K562 (cell line): ENCODE measurements around the gene PTAFR. TPM values are rescaled to one million over a fixed set of nuclear protein-coding genes. Genes with fewer than 3 reads are reported as not detected.

Experiments
- BRD9 ChIP-seq: fragments of 450-650 bp; IDR thresholded peaks from 2 replicates; pipeline ENCODE4 v1.6.1; 2018; ENCODE audit warnings: low read depth; ENCODE audit not compliant: partially characterized antibody
- MAZ ChIP-seq, 2 experiments: fragments of 450-650 bp in 1 of 2; sonication (generic) in 1 of 2; formaldehyde crosslinking; IDR thresholded peaks in 1 of 2; conservative IDR thresholded peaks in 1 of 2; 2 replicates each; pipeline versions ENCODE4 v1.4.0 to v1.5.0; 2020; ENCODE audit warnings: mild to moderate bottlenecking in 1 of 2, missing genetic modification reagents in 1 of 2
- MBD2 ChIP-seq: sonication (generic); IDR thresholded peaks from 2 replicates; pipeline ENCODE4 v1.6.1; 2016; ENCODE audit warnings: low read depth, borderline replicate concordance
- OTX1 ChIP-seq: fragments of 450-650 bp; formaldehyde crosslinking; IDR thresholded peaks from 2 replicates; pipeline ENCODE4 v1.4.0; 2022; ENCODE audit warnings: mild to moderate bottlenecking
- RCOR1 ChIP-seq, 2 experiments: IDR thresholded peaks; 2 replicates each; pipeline ENCODE4 v1.6.1; 2012; ENCODE audit warnings: low read depth in 2 of 2, low read length in 2 of 2, borderline replicate concordance in 1 of 2, improper control_type of control experiment in 1 of 2
- STAT6 ChIP-seq: sonication (generic); formaldehyde crosslinking; IDR thresholded peaks from 2 replicates; pipeline ENCODE4 v1.8.1; 2023; ENCODE audit warnings: mild to moderate bottlenecking, missing genetic modification reagents
- THAP7 ChIP-seq: fragments of 250-450 bp; sonication (Bioruptor Pico); IDR thresholded peaks from 2 replicates; pipeline ENCODE4 v1.5.0; 2021
- ZNF23 ChIP-seq: fragments of 250-450 bp; sonication (Bioruptor Pico); IDR thresholded peaks from 2 replicates; pipeline ENCODE4 v1.4.0; 2020; ENCODE audit warnings: mild to moderate bottlenecking
- ZNF232 ChIP-seq: sonication (generic); formaldehyde crosslinking; IDR thresholded peaks from 2 replicates; pipeline ENCODE4 v1.8.0; 2022; ENCODE audit warnings: mild to moderate bottlenecking, missing genetic modification reagents
- ZNF274 ChIP-seq: IDR thresholded peaks from 2 replicates; pipeline ENCODE4 v1.6.1; 2011; ENCODE audit warnings: low read depth, mild to moderate bottlenecking, low read length, moderate library complexity, borderline replicate concordance
- ZNF282 ChIP-seq: sonication (generic); formaldehyde crosslinking; IDR thresholded peaks from 2 replicates; pipeline ENCODE4 v1.8.1; 2023; ENCODE audit warnings: missing genetic modification reagents
- polyA plus RNA-seq, 8 experiments: library from polyadenylated mRNA; depleted of rRNA in 4 of 8; stranded (reverse) in 5 of 8; unstranded in 3 of 8; fragments of >200 nt; fragmentation: Nextera tagmentation in 2 of 8; fragmentation: Illumina TruSeq in 1 of 8; extraction: Ambion mirVana in 2 of 8; extraction: Trizol in 1 of 8; gene quantifications; 2 replicates each; pipeline versions ENCODE4 v1.2.1 to v1.2.3, GENCODE V29; 2011 to 2014; ENCODE audit warnings: inconsistent platforms in 1 of 8, missing spikeins in 1 of 8
- total RNA-seq, 7 experiments: library from RNA; depleted of rRNA in 6 of 7; stranded (reverse); fragments of >200 nt in 6 of 7; fragmentation: Illumina TruSeq in 2 of 7; extraction: Trizol in 2 of 7; gene quantifications; 2 replicates each; pipeline versions ENCODE4 v1.2.1 to v1.2.3, GENCODE V29; 2011 to 2021; ENCODE audit warnings: low replicate concordance in 1 of 7
- TF ChIP-seq, protein P1 (sequence below): sonication (generic); formaldehyde crosslinking; IDR thresholded peaks from 2 replicates; pipeline ENCODE4 v1.8.0; 2023; ENCODE audit warnings: missing genetic modification reagents, mild to moderate bottlenecking, borderline replicate concordance
- TF ChIP-seq, protein P2 (sequence below), 2 experiments: fragments of 450-650 bp in 1 of 2; sonication (generic) in 1 of 2; formaldehyde crosslinking in 1 of 2; IDR thresholded peaks in 1 of 2; conservative IDR thresholded peaks in 1 of 2; 2 replicates each; pipeline versions ENCODE4 v1.6.1 to v1.8.1; 2016 to 2023; ENCODE audit warnings: mild to moderate bottlenecking in 2 of 2, moderate library complexity in 2 of 2, inconsistent platforms in 1 of 2, missing genetic modification reagents in 1 of 2
- TF ChIP-seq, protein P3 (sequence below), 2 experiments: IDR thresholded peaks; 2 replicates each; pipeline ENCODE4 v1.6.1; 2011; ENCODE audit warnings: borderline replicate concordance in 1 of 2, control low read depth in 1 of 2, low read depth in 1 of 2, low read length in 1 of 2, mild to moderate bottlenecking in 1 of 2, mixed read lengths in 1 of 2, moderate library complexity in 1 of 2; ENCODE audit not compliant: insufficient read depth in 1 of 2, insufficient read length in 1 of 2, poor library complexity in 1 of 2, severe bottlenecking in 1 of 2; ENCODE audit errors: extremely low read depth in 1 of 2

PTAFR gene
- total and polyA plus RNA-seq, 9 of the 15 experiments (the other 6 are each of a cell fraction or from before 2014, with no cell fraction given), result 0.15 to 0.55 (median 0.40) TPM; not detected in 1

DNA sequence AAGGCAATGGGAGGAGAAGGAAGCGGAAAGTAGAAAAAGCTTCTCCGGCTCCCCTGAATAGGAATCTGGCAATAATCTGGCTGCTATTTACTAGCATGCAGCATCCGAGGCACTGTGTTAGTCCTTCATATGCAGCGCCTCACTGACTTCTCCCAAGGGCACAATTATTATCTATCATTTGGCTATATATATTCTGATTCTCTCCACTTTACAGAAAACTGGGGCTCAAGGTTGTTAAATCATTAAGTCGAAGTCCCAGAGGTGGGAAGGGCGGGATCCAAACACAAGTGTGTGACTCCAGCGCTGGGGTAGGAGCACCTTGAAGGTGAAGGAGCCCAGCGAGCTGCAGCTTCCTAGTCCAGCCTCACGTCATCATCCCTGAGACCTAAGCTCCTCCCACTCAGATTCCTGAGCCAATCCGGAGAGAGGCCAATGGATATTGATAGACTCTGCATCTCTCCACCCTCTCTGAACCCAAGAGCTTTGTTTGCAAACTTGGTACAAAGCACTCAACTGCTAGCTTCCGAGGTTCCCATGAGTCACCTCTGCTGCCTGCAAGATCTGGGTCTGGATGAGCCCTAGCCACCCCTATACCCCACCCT lies 71.5 kb downstream of the PTAFR start (continued):
- TF ChIP-seq, protein P1, sequence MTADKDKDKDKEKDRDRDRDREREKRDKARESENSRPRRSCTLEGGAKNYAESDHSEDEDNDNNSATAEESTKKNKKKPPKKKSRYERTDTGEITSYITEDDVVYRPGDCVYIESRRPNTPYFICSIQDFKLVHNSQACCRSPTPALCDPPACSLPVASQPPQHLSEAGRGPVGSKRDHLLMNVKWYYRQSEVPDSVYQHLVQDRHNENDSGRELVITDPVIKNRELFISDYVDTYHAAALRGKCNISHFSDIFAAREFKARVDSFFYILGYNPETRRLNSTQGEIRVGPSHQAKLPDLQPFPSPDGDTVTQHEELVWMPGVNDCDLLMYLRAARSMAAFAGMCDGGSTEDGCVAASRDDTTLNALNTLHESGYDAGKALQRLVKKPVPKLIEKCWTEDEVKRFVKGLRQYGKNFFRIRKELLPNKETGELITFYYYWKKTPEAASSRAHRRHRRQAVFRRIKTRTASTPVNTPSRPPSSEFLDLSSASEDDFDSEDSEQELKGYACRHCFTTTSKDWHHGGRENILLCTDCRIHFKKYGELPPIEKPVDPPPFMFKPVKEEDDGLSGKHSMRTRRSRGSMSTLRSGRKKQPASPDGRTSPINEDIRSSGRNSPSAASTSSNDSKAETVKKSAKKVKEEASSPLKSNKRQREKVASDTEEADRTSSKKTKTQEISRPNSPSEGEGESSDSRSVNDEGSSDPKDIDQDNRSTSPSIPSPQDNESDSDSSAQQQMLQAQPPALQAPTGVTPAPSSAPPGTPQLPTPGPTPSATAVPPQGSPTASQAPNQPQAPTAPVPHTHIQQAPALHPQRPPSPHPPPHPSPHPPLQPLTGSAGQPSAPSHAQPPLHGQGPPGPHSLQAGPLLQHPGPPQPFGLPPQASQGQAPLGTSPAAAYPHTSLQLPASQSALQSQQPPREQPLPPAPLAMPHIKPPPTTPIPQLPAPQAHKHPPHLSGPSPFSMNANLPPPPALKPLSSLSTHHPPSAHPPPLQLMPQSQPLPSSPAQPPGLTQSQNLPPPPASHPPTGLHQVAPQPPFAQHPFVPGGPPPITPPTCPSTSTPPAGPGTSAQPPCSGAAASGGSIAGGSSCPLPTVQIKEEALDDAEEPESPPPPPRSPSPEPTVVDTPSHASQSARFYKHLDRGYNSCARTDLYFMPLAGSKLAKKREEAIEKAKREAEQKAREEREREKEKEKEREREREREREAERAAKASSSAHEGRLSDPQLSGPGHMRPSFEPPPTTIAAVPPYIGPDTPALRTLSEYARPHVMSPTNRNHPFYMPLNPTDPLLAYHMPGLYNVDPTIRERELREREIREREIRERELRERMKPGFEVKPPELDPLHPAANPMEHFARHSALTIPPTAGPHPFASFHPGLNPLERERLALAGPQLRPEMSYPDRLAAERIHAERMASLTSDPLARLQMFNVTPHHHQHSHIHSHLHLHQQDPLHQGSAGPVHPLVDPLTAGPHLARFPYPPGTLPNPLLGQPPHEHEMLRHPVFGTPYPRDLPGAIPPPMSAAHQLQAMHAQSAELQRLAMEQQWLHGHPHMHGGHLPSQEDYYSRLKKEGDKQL, result no peak
- TF ChIP-seq MBD2 (no peak), ZNF274 (no peak), ZNF282 (no peak), MAZ (CRISPR knock-in tag; conservative IDR thresholded peaks at IDR 0.05 in 1 of 2, IDR thresholded peaks at IDR 0.05 in 1 of 2) (no peak), RCOR1 (IDR thresholded peaks at IDR 0.05; ENCODE audit: borderline replicate concordance in 1 of 2, low read depth in 2 of 2, low read length in 2 of 2) (peak in 1 of 2 experiments; percentile 42; a peak in 1 of 4 replicates), THAP7 (CRISPR knock-in tag) (no peak), ZNF23 (no peak), OTX1 (CRISPR knock-in tag) (no peak), ZNF232 (no peak), BRD9 (no peak), STAT6 (CRISPR knock-in tag) (no peak)
- TF ChIP-seq, protein P2, sequence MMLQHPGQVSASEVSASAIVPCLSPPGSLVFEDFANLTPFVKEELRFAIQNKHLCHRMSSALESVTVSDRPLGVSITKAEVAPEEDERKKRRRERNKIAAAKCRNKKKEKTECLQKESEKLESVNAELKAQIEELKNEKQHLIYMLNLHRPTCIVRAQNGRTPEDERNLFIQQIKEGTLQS (IDR thresholded peaks at IDR 0.05), result peak; percentile 52
- TF ChIP-seq, protein P2 (CRISPR knock-in tag; conservative IDR thresholded peaks at IDR 0.05), result no peak
- TF ChIP-seq, protein P3, sequence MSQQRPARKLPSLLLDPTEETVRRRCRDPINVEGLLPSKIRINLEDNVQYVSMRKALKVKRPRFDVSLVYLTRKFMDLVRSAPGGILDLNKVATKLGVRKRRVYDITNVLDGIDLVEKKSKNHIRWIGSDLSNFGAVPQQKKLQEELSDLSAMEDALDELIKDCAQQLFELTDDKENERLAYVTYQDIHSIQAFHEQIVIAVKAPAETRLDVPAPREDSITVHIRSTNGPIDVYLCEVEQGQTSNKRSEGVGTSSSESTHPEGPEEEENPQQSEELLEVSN (IDR thresholded peaks at IDR 0.05; ENCODE audit: borderline replicate concordance in 1 of 2, extremely low read depth in 1 of 2, insufficient read depth in 1 of 2, insufficient read length in 1 of 2, low read depth in 1 of 2, low read length in 1 of 2, poor library complexity in 1 of 2, severe bottlenecking in 1 of 2), result no peak
